ENCODE measurements around the gene ZNF532.
"Not testable (repeated sequence)": the region's sequence is repeated elsewhere in the genome, so short reads cannot be mapped to it uniquely, and the experiment has no call there.

The ZNF532 gene

DNA sequence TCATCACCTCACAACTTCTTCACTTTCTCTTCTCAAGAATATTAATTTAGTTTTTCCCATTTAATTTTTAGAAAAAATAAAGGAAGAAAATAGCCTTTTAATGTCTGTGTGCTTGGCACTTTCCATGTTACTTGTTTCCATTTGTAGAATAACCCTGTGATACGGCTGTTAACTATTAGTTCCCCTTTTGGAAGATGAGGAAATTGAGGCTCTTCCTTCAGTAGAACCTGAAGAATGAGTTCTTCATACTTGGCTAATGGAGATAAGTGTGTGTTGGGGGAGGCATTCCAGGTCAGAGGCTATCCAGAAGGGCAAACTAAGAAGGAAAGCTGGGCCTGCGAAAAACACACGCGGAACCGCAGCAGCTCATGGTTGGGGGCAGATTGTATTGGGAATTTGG, 38.3 kb downstream of the ZNF532 start:
- DNase-seq: no peak

DNA sequence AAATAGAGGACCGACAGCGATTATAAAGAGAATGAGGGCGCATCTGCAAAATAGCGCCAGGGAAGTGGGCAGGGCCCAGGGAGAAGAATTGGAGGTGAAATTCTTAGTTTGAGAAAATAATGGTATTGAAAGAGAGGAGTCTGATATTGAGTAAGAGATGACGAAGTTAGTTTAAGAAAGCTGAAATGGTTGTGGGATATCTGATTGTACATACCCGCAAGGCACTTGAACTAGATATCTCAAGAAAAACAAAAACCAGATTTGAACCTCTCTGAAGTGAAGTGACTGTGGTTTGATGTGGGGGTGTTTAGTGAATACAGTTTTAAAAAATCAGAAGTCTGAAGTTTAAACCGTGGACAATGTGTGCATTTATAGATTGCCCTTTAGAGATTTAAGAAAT, 38.9 kb downstream of the ZNF532 start:
- DNase-seq: no peak

DNA sequence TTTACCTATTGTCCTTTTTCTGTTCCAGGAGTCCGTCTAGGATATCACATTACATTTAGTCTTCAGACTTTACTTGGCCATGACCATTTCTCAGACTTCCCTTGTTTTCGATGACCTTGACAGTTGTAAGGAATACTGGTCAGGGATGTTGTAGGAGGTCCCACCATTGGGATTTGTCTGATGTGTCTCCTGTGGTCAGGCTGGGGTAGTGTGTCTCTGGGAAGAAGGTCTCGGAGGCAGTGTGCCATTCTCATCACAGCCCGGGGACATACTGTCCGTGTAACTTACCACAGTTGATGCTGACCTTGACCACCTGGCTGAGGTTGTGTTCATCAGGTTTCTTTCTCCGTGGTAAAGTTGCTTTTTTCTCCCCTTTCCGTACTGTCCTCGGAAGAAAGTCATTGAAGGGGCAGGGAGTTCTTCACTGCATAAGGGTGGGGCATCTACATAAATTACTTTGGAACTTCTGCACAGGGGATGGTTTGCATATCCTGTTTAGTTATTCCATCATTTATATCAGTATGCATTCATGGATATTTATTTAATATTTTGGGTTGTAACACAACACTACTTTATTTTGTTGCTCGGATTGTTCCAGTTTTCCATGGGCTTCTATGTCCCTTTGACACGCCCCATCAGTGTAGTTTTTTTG, 41.2 kb downstream of the ZNF532 start:
- no peak for DNase-seq

- no peak for DNase-seq
Observed at GRCh38 chr18:58908006-58908405, 43.3 kb downstream of the ZNF532 start.

DNA sequence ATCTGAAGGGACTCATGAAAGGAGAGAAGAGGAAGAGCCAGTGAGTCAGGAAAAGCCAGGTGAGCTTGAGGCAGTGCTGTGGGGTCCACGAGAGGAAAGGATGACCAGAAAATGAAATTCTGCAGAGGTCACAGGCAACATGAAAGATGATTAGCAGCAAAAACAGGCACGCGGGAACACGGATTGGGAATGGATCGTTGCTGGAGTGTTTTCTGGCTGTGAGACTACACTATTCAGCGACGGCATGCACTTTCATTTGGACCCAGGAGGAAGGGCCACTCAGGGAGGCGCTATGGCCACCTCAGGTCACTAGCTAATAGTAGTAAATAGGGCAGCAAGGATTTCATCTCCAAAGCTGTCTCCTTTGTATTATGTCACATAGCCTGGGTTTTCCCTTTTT, 44.8 kb downstream of the ZNF532 start:
- DNase-seq: no peak

- no peak for DNase-seq
Observed at GRCh38 chr18:58911241-58911640, 46.6 kb downstream of the ZNF532 start.

DNA sequence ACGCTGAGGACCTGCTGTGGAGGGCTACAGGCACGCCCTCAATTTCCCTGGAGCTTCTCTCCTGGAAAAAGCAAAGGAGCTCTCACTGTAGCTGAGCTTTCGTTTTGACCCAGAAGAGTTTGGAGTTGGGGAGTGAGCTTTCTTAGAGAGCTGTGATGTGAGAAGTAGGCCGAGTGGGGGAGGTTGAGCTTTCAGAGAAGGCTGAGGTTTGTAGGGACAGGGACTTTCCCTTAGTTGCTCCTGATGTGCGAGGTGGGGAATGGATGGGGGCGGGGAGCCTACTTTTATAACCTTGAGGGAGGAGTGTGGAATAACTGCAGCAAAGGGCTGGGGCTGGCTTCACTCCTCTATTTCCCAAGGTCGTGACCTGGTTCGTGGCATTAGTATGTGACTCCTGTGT, 47.1 kb downstream of the ZNF532 start:
- DNase-seq: no peak

DNA sequence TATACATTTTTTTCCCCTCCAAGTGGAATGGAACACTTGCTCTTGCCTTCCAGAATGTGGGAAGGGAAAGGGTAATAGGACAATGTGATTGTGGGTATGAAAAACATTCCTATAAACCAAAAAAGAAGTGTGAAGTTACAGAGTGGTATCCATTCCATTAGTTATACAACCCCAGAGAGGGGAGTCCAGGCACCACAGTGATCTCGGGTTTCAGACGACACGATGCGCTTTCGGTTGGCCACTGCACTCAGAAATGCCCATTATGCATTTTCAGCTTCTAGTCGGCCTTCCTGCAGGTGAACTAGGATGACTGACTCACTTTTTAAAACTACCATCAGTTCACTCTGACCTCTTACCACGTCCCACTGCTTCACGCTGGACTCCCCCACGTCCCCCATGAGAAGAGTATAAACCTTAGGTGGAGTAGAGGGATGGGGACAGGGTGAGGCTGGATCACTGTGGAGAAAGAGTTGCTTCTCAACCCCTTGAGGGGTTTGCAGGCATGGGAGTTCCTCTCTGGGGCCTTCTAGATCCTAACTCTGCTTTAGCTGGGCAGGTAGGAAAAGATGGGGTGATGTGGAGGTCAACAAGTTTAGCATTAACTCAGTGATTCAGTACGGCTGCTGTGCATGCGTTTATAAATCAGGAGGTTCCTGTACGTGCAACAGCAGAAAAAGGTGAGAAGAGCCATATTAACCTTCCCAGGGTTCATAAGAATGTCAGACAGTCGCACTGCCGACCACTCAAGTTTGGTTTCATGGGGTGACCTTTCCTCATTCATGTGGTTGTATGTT, 50.5 kb downstream of the ZNF532 start:
- no peak for DNase-seq

DNA sequence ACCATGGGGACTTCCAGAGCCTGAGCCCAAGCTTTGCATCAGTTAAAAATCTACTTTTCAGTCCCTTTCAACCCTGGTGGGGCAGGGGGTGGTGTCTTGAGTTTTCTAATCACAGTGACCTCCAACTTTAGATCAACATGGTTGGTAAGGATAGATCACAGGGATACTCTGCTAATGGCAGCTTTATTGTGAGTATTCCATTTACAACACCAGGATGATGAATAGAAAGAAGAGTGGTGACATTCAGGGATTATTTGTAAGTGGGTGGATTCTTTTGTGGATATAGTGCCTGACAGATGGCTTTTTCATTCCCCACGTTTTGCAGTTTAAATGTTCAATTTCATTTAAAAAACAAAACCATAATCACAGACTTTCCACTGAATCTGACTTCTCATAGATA, 51.3 kb downstream of the ZNF532 start:
- no peak for DNase-seq

- not testable (repeated sequence) for DNase-seq
Observed at GRCh38 chr18:58919934-58920333, 55.3 kb downstream of the ZNF532 start.

DNA sequence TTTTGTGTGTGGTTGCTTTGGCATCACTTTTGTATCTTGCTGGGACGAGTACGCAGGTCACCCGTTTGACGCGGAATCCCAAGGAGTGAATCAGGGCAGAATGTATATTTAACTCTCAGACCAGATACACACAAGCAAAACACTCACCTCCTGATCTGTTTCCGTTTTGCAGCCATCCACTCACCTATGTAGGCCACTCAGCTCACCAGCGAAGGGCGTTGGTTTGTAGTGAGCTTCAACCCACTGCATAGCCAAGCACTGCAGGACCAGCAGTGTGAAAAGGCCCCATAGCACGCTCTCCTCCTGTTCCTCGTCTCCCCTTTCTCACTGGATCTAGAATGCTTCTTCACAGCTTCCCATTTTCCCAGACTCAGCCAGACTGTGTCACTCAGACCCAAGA, 58.3 kb downstream of the ZNF532 start:
- no peak for DNase-seq

DNA sequence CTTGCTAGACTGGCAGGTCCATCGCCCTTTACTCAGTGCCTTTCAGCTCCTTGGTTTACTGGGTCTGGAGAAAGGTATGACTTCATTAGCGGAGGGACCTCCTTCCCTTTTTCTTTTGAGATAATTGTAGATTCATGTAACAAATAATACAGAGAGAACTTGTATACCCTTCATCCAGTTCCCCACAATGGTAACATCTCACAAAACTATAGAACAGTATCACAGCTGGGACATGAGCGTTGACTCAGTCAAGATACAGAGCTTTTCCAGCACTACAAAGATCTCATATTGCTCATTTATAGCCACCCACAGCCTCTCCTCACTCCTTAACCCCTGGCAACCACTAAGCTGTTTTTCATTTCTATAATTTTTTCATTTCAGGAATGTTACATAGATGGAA, 59.8 kb downstream of the ZNF532 start:
- no peak for DNase-seq

GRCh38 chr18:58927659-58928058, 63.0 kb downstream of the ZNF532 start:
- no peak for DNase-seq

GRCh38 chr18:58928386-58928785, 63.7 kb downstream of the ZNF532 start:
- no peak for DNase-seq

- DNase-seq: no peak
Observed at GRCh38 chr18:58929206-58929605, 64.5 kb downstream of the ZNF532 start.

DNA sequence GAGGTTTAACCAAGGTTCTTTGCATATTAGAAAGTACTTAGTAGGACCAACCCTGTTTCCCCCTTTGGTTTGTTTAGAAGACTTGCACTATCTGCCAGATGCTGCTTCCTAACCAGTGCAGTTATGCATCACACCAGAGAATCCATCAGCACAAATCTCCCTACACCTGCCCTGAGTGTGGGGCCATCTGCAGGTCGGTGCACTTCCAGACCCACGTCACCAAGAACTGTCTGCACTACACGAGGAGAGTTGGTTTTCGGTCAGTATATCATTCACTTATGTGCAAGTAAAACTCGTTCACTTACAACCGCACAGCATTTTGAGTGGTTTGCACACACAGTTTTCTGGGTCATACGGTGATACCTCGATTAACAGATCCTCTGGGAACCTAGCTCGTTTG, 69.7 kb downstream of the ZNF532 start:
- DNase-seq: no peak

GRCh38 chr18:58934933-58935577, 70.4 kb downstream of the ZNF532 start:
- DNase-seq: no peak

DNA sequence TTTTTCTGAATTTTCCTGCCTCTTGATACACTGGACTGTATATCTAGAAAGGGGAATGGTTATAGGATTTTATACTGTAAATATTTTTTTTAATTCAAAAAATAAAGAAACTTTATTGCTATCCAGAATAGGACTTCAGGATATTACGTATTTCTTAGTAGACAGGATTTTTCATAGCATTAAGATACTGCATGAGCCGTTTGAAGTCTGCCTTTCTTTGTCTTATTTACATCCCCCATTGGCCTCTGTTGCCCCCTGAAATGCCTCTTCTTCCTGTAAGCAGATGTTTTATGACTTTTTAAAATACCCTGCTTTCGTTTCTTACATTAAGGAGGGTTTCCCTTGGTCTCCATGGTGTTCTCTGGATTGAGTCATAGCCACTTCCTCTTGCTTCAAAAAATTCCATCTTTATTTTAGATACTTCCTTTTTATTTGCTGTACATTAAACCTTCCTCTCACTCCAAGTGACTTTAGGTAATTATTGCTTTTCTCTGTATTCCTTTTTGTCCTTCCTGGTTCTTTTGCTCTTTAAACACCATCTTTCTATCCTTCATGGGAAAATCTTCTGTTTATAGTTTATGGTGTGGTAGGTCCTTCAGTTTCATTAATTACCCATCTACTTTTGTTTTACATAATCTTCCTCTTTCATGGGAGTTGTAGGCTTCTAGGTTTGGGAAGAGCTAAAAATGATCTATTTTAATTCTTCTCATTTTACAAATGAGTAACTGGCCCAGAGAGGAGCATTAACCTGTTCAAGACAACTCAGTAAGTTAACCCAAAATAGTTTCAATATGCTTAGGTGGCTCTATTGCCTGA, 72.6 kb downstream of the ZNF532 start:
- DNase-seq: no peak

DNA sequence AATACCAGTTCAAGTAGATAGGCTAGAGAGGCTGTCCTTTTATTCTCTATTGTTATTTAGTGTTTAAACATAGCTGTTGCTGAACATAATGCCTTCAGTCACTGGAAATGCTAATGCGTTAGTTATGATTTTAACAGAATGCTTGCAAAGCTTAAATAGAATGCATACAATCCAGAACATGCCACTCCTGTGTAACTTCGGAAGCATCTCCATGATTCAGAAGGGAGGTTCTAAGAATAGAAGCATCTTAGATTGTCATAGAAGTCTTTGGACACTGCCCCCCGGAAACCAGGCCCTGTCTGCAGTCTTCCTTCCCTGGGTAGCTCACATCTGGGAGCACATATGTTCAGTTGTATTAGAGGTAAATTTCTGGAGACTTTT, 73.2 kb downstream of the ZNF532 start:
- DNase-seq: no peak

DNA sequence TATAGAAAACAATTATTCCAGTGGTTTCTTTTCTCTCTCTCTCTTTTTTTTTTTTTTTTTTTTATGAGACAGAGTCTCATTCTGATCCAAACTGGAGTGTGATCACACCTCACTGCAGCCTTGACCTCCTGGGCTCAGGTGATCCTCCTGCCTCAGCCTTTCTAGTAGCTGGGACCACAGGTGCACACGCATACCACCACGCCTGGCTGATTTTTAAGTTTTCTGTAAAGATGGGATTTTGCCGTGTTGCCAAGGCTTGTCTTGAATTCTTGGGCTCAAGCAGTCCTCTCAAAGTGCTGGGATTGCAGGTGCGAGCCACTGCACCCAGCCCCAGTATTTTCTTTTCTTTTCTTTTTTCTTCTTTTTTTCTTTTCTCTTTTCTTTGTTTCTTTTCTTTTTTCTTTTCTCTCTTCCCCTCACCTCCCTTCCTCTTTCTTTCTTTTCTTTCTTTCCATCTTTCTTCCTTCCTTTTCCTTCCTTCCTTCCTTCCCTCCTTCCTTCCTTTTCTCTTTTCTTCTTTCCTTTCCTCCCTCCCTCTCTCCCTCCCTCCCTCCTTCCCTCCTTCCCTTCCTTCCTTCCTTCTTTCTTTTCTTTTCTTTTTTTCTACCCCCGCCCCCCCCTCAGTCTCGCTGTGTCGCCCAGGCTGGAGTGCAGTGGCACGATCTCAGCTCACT, 76.9 kb downstream of the ZNF532 start:
- DNase-seq: no peak

DNA sequence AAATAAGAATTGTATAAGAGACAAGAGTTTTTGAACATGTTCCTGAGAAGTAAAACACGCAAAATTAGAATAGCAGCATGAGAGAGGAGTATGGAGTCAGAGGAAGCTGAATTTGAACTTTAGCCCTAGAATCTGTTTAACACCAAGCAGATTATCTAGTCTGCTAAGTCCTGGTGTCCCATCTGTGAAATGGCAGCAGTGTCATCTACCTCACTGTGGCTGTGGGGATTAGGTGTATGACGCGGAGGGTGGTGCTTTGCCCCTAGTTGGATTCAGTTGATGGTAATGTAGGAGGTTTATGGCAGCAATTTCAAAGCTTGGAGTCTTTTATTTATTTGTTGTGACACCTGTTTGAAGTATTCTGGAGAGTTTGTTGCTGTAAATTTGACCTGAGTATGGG, 79.2 kb downstream of the ZNF532 start:
- no peak for DNase-seq

GRCh38 chr18:58947136-58947732, 82.6 kb downstream of the ZNF532 start:
- DNase-seq: no peak

Data from NCI-H2029 treated with DMSO at 0.1 percent for 48 hours (cell line).